Activated T-helper 9 cell treated with anti-CD3 and anti-CD28 coated beads, Interleukin-2, amount 50 U/mL, for 16 hours (primary cell): ENCODE measurements around the gene OSGIN1.

ENCODE experiments used
- DNase-seq: peaks from one replicate; pipeline ENCODE4 v3.0.0-alpha.2; 2020; ENCODE audit warnings: low read depth

The OSGIN1 gene

GRCh38 chr16:83925957-83926725 lies 26.9 kb upstream of the OSGIN1 start:
- DNase-seq = no peak

- DNase-seq = peak; percentile 34
These were observed 26.2 kb upstream of the OSGIN1 start for GRCh38 chr16:83926726-83927397.

DNA sequence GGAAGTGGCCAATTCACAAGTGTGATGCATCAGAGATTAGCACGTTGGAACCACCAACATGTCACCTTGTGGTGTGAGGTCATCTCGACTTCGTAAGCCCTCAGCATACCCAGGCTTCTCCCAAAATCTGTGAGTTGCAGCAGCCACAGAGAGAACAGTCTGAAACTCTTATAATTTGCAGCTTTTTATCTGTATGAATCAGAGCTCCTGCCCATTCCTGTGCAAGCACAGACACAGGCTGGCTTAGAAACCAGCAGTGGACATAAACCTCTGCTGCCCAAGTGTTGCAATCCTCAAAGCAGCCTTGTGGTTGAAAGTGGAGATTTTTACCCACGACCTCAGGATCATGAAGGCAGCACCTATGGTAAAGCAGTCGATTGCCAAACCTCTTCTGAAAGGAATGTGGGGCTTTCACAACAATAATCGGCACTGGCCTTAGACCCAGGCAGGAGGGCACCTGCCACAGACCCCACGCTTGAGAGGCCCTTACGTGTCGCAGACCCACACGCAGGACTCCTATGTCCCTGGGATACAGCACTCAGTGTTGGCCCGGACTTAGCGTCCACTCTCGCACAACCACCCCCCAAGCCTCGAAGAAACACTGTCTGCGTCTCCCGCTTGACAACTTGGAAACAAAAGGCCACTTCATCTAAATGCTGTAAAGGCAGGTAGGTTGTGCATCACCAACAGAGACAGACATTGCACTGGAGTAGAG lies 24.5 kb upstream of the OSGIN1 start:
- DNase-seq = no peak

GRCh38 chr16:83929811-83930555 lies 23.1 kb upstream of the OSGIN1 start:
- DNase-seq = no peak

- DNase-seq = no peak
These were observed 22.1 kb upstream of the OSGIN1 start for GRCh38 chr16:83930730-83931500.

DNA sequence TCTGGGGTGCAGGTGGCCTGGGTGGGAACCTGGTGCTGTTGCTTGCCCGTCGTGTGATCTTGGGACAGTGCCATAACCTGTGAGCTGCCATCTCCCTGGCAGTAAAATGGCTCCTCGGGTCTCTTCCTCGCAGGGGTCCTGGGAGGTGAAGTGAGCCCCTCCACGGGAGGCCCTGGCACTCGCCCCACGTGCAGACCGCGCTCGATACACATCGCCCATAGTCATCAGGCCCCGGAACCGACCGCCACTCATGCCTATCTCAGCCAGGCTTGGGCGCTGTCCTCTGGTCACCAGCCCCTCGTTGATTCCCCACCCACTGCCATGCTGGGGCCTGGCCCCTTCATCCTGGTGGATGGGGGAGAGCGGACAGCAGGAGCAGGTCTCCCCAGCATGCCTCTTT lies 21.5 kb upstream of the OSGIN1 start:
- DNase-seq = no peak

GRCh38 chr16:83932304-83932703 lies 20.7 kb upstream of the OSGIN1 start:
- no peak for DNase-seq

- DNase-seq = no peak
These were observed 19.9 kb upstream of the OSGIN1 start for GRCh38 chr16:83932955-83933673.

GRCh38 chr16:83933885-83934683 lies 19.0 kb upstream of the OSGIN1 start:
- DNase-seq = no peak

GRCh38 chr16:83934684-83934977 lies 18.4 kb upstream of the OSGIN1 start:
- DNase-seq = no peak

GRCh38 chr16:83935005-83935857 lies 17.8 kb upstream of the OSGIN1 start:
- no peak for DNase-seq

DNA sequence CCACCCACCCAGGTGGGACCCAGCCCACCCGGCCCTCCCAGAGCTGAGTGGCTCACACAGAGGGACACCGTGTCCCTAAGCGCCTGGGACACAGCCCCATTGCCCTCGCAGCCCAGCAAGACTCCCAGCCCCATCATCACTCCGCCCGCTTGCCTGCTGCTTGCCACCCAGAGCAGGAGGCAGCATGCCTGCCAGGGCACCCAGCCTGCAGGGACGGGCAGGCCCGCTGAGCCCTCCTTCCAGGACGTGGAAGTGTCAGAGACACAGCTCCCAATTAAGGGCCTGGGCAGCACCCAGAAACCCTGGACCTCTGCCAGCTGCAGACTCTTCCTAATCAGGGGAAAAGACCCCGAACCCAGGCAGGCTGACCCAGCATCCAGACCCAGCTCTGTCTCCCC lies 17.2 kb upstream of the OSGIN1 start:
- no peak for DNase-seq

DNA sequence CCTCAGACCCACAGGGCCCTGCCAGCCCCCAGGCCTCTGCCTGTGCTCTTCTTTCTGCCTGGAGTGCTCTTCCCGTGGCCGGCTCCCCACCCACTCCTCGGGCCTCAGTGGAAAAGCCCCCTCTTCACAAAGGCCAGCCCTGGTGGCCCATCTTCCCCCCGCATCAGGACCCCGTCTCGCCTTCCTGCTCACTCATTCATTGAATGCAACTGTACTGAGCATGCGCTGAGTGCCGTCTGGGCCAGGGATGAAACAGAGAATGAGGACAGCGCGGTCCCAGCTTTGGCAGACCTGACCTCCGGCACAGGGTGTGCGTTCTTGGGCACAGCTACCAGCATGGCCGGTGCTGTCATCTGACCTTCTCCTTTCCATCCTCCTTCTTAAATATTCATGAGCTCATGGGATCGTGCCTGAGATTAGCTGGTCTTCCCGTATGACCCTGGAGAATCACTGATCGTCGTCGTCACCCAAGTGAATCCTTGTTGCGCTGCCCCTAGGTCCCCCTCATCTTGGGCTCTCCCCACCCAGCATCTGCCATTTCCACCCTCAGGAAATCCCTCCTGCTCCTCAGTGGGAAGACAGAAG lies 16.4 kb upstream of the OSGIN1 start:
- no peak for DNase-seq

DNA sequence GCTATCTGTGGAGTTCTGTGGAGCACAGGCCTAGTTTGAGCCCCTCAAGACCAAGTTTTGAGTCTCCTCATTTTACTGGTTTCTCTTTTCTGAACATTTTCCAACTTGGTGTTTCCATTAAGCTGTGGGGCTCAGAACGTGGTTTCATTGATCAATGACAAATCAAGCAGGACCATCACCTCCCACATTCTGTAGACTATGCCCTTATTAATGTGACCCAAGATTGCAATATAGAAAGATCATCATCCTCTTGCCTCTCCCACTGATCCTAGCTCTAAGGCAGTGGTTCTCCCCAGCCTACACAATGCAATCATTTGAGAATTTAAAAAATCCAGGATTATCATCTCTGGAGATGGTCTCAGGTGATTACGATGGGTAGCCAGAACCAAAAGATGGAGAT lies 15.8 kb upstream of the OSGIN1 start:
- no peak for DNase-seq

GRCh38 chr16:83937922-83938885 lies 14.8 kb upstream of the OSGIN1 start:
- DNase-seq = no peak

- DNase-seq = no peak
These were observed 13.7 kb upstream of the OSGIN1 start for GRCh38 chr16:83939266-83939855.

- DNase-seq = no peak
These were observed 12.9 kb upstream of the OSGIN1 start for GRCh38 chr16:83940119-83940518.
